Fibroblast of skin of right biceps (primary cell): ENCODE results near the gene SCRT2.
"Not testable (repeated sequence)": the region's sequence is repeated elsewhere in the genome, so short reads cannot be mapped to it uniquely, and the experiment has no call there.

ENCODE experiments used
- DNase-seq: peaks from one replicate; pipeline ENCODE4 v3.0.0-alpha.2; 2013

The SCRT2 gene

DNA sequence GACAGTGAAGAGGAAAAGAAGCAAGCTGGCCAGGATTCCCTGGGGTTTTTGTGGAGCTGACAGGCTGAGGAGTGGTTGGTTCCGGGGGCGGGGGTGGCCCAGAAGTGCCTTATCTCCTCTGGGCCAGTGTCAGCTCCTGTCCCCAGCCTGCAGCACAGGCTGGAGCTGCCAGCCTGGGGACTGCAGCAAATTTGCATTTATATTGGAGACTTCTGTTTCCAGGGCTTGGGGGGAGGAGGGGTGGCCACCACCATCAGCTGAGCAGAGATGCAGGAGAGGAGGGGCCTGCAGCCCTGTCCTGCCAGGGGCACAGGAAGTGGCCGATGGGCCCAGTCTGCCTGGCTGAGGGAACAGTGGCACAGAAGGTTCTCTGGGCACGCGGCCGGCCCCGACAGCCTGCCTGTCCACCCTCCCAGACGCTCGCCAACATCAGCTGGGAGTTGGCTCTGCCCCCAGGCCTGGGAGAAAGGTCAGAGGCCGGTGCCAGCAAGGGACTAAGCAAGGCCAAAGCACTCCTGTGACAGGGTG lies 24.3 kb upstream of the SCRT2 start:
- DNase-seq: no peak

DNA sequence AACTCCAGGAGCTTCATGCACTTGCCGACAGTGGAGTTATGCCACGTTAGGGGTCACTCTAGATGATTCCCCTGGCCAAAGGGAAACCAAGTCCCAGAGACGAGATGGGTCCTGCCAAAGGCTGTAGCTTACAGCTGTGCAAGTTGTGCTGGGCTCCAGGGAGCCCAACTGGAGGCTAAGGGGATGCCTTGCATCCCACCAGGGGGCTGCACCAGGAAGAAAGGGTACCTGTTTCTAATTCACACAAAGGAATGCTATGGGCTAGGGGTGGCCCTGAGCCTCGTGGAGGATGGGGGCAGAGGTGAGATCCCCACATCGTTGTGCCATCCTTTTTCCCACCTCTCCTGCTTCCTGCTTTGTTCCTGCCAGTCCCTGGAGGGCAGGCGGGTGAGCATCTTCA lies 23.7 kb upstream of the SCRT2 start:
- no peak for DNase-seq

- DNase-seq: no peak
Observed at GRCh38 chr20:698276-698675, 22.7 kb upstream of the SCRT2 start.

- no peak for DNase-seq
Observed at GRCh38 chr20:697826-698225, 22.2 kb upstream of the SCRT2 start.

DNA sequence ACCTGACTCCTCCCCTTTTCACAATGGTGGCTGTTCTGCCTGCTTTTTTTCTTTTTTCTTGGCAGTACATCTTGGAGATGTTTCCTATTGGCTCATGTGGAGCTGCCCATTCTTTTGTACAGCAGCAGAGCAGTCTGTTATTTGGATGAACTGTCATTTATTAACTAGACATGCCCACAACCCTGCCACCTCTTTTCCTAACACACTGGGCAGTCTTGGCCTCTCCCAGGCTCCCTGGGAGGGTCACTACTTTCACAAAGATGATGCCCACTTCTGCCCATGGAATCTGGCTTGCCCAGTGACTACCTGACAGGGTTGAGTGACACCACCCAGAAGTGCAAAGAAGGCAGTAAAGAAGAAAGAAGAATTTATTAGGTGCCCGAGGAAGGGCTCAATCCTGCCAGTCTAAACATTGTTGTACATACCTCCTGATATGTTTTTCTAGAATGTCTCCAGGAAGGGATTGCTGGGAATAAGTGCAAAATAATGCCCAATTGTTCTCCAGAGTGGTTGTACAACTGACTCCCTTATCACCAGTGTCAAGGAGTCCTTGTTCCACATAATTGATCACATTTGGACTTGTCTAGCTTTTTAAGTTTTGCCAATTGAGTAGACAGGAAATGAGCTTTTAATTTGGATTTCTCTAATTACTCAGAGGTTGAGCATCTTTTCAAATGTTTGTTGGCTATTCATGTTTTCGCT lies 19.7 kb upstream of the SCRT2 start:
- no peak for DNase-seq

GRCh38 chr20:694496-694895 lies 18.9 kb upstream of the SCRT2 start:
- no peak for DNase-seq

DNA sequence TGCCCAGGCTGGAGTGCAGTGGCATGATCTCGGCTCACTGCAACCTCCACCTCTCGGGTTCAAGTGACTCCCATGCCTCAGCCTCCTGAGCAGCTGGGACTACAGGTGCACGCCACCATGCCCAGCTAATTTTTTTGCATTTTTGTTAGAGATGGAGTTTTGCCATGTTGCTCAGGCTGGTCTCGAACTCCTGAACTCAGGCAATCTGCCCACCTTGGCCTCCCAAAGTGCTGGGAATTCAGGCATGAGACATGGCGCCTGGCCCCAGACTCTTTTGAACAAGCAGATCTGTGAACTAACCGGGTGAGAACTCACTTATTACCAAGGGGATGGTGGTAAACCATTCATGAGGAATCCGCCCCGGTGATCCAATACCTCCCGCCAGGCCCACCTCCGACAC lies 18.2 kb upstream of the SCRT2 start:
- DNase-seq: not testable (repeated sequence)

DNA sequence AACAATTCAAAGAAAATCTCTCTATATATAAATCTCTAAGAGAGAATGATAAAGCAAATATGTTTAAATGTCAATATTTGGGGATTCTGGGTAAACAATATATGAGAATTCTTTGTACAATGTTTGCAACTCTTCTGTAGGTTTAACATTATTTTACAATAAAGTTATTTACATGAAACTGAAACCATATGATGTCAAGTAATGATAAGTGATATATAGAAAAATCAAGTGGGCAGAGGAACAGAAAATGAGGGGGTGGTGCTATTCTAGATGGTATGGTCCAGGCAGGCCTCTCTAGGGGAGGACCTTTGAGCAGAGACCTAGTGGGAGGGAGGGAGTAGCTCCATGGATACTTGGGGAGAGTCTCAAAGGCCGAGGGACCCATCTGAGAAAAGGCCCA lies 16.4 kb upstream of the SCRT2 start:
- DNase-seq: no peak

GRCh38 chr20:689947-690346 lies 14.3 kb upstream of the SCRT2 start:
- DNase-seq: no peak

DNA sequence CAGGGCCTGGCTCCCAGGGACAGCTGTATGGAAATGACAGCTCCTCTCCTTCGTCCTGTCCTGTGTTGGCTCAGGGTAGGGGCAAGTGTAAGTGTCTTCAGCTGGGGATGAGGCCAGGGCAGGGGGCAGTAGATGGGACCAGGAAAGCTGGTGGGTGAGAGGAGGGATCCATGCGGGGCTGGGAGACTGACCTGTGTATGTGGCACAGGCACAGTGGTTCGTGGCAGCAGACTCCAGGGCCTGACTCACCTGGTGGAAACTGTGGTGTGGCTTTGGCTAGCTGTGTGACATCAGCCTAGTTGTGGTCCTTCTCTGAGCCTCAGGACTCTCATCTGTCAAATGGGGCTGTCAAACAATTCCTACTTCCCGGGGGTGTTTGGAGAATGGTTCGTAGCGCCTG lies 13.7 kb upstream of the SCRT2 start:
- DNase-seq: no peak

DNA sequence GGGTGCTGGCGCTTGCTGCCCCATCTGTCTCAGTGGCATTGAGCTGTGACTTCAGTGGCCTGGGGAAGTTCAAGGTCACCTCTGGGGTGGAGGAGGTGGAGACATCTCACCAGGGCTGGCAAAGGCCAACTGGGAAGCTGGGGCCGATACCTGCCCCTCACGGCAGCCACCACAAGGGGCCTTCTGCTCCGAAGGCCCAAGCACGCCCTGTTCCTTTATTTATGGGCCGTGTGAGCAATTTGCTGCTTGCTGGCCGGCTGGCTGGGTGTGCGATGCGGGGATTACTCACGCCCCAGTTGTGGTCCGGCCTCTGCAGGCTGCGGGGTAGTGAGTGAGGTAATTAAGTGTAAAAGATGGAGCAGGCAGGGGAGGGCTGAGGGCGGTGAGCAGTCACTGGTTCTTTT lies 13.2 kb upstream of the SCRT2 start:
- DNase-seq: no peak

GRCh38 chr20:687468-688203 lies 12.0 kb upstream of the SCRT2 start:
- DNase-seq: no peak

DNA sequence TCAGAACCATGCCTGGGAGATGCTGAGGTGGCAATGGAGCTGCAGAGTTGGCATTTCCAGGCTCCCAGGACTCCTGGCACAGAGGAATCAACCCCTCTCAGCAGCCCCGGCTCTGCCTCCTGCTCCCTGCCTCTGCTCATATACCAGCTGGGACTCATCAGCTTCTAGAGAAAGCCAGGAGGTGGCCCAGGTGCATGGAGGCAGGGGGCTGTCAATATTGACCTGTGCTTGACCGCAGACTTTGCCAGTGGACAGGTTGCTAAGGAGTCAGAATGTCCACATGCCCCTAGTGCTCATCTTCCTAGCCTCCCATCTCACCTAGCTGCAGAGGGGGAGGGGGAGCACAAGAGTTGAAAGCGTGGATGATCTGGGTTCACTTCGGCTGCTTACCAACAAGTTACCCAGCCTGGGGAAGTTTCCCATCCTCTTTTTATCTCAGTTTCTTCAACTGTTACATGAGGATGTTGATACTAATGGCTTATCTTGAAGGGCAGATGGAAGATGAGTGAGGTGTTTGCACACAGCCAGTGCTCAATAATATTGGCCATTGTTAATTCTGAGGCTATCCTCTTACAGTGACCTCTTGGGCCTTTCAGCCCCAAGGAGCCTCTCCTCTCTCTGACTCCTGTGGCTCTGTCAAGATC lies 9.2 kb upstream of the SCRT2 start:
- DNase-seq: no peak

DNA sequence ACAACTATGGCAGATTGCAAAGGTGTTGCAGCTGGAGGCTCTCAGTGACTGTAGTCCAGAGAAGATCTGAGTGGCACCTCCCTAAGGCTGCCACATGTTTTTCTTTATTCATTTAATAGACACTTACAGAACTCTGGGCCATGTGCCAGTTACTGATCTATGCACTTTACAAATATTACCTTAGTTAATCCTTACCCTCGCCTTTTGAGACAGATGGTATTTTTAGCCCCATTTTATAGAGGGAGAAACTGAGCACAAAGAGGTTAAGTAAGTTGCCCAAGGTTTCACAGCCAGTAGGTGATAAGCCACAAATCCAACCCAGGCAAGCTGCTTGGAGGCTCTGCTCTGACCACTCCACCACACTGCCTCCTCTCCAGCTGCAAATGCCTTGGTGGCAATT lies 6.5 kb upstream of the SCRT2 start:
- DNase-seq: no peak

GRCh38 chr20:680638-681187 lies 5.1 kb upstream of the SCRT2 start:
- no peak for DNase-seq

- no peak for DNase-seq
Observed at GRCh38 chr20:677957-678356, 2.4 kb upstream of the SCRT2 start.

- DNase-seq: no peak
Observed at GRCh38 chr20:676967-677366, 1.4 kb upstream of the SCRT2 start.

- no peak for DNase-seq
Observed at GRCh38 chr20:676315-676937, 824 bp upstream of the SCRT2 start.

DNA sequence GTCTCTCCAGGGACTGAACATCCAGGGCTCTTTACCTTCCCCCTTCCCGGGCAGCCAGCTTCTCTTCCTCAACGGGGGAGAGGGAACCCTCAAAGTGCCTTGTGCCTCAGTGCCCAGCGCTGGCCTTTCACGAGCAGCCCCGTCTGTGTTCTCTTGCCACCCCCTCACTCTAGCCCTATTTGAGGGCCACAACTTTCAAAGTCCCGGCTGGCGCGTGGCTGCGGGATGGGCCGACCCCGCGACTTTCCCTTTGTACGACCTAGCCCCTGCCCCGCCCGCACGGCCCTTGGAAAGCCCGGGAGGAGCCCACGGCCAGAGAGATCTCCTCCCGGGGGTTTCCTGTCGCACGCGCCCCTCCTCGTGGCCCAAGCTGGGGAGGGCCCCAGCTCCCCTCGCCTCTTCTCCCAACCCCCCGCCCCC lies 559 bp downstream of the SCRT2 start:
- no peak for DNase-seq

- DNase-seq: no peak
Observed at GRCh38 chr20:673603-674001, 2.0 kb downstream of the SCRT2 start.

GRCh38 chr20:672963-673602 lies 2.5 kb downstream of the SCRT2 start:
- no peak for DNase-seq

DNA sequence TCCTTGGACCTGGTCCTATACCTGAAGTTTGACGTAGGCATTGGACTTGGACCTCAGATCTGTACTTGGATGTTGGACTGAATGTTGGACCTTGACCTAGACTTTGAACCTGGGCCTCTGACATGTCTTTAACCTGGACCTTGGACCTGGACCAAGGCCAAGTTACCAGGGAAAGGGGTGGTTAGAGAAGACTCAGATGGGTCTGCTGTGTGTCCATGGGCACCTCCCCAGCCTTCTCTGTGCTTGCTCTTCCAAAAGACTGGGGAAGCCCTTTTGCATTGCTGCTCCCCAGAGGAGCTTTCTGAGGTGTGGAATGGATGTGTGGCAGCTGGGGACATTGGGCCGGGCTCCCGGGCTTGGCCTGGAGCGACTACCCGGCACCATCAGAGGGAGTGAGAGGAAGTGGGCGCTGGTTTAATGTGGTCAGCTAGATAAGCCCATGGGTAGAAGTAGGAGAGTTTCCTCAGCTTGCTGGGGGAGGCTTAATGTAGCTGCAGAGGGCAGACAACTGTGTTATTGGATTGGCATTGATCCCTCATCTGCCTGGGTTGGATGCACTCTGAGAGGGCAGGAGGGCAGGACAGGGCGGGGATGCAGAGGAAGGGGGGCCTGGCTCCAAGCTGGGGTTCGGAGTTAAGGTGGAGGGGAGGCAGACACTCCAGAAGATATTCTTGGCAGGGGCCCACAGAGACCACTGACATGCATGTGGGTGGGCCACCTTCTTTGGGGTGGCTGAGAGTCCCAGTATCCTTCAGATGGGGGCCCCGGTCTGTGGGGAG lies 4.2 kb downstream of the SCRT2 start:
- DNase-seq: no peak
